GM21717 (cell line): ENCODE results near the gene CRMP1.
"Not testable (repeated sequence)": the region's sequence is repeated elsewhere in the genome, so short reads cannot be mapped to it uniquely, and the experiment has no call there.

ENCODE experiments used
- ATAC-seq: cut with Tn5 transposase; IDR thresholded peaks from one replicate; pipeline ENCODE4 v1.9.1; 2021; ENCODE audit warnings: mild to moderate bottlenecking, moderate library complexity; ENCODE audit not compliant: unreplicated experiment

Gene CRMP1

GRCh38 chr4:5825321-5826041 lies 67.4 kb downstream of the CRMP1 start:
- ATAC-seq: no peak

GRCh38 chr4:5824635-5825034 lies 68.3 kb downstream of the CRMP1 start:
- ATAC-seq: no peak

GRCh38 chr4:5824227-5824626 lies 68.7 kb downstream of the CRMP1 start:
- no peak for ATAC-seq

DNA sequence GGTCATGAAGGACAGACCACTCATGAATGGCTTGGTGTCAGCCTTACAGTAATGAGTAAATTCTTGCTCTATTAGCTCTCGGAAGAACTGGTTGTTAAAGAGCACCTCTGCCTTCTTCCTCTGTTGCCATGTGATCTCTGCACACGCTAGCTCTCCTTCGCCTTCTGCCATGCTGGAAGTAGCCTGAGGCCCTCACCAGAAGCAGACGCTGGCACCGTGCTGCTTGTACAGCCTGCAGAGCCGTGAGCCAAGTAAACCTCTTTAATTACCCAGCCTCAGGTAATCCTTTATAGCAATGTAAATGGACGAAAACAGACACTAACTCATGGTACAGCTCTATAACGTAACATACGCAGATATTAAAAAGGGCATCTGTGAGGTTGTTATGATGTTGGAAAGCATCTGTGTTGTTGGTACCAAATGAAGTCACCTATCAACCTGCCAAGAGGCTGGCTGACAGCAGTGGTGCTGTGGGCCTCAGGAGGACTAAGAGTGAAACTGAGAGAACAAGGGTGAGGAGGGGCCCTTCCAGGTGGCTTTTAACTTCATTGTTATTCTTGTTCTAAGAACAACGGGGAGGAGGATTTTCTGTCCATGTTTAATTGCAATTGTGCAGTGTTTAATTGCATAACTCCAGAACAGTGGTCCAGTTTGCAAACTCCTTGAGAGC lies 69.2 kb downstream of the CRMP1 start:
- no peak for ATAC-seq

- no peak for ATAC-seq
Observed at GRCh38 chr4:5822619-5823018, 70.3 kb downstream of the CRMP1 start.

DNA sequence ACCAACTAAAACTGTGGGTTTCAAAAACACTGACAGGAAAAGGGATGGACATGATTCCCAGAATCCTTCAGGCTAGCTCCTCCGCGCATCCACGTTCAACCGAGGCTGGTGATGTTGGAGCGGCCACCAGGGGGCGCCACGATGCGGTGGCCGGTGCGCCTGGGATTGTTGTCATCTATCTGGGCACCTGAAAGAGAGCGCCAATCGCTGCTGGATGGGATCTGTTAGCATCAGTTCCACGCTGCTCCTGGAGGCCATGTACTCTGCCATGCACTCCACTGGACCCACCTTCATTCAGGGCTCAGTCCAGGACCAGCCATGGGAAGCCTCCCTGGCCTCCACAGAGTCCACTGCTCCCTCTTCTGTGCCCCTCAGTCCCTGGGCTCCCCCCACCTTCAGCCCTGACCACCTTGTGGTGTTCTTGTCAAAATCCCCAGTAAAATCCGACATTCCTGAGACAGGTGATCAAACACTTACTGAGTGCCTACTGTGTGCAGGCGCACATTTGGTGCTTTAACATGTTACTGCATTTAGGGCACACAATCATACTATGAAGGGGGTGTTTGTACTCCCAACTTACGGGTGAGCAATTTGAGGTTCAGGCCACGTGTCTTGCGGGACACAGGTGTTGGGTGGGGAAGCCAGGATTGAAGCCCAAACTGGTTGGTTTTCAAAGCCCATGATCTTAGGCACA lies 71.1 kb downstream of the CRMP1 start:
- no peak for ATAC-seq

DNA sequence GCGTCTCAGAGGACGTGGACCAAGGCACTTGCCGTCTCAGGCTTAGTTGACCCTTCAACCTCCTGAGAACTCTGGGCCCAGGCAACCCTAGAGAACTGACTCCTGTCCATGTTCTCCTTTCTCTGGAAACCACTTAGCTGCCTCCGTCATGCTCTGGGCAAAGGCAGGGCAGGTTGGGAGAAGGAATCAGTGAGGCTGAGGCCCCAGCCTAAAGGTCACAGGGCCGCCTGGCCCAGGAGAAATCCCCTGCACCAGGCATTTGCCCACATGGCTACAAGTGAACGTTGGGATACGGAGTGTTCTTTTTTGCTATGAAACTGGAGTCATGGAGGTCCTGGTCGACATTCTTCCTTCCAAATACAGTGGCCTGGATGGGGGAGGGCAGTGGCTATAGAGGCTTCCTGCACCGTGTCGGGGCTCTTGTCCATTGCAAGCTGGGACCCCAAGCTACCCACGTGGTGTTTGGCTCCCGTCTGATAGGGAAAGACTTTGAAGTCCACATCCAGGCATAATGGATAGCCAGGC lies 76.0 kb downstream of the CRMP1 start:
- no peak for ATAC-seq

DNA sequence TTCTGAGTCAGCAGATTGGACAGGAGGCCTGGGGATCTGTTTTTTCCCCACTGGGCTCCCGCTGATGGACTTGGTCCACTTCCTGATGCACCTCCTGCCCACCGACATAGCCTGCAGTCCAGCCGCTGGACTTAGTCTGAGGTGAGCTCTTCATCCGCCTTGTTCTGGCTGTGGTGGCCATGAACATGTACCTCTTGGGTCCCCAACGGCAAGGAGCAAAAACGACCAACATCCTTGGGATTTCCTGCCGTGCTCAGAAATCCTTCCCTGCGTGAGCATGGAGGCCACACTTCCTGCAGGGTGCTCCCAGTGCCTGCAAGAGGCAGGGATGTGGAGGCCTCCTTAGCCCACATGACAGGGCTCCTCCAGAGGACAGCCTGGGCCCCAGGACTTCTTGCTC lies 76.8 kb downstream of the CRMP1 start:
- no peak for ATAC-seq

GRCh38 chr4:5815641-5816040 lies 77.2 kb downstream of the CRMP1 start:
- ATAC-seq: no peak

DNA sequence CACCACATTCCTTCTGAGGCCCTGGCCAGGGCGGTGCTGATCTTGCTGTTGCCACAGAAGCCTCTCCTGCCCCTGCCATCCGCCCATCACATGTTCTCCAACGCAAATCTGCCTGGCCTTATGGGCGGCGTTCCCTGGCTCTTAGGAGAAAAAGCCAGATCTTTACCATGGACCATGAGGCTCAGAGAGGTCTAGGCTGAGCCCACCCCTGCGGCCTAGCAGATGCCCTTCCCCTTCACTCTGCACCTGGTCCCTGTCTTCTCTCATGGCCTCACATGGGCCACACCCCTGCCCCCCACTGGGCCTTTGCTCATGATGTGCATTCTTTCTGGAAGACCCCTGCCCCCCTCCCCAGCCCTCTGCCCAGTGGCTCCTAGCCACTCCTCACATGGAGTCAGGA lies 78.5 kb downstream of the CRMP1 start:
- no peak for ATAC-seq

- no peak for ATAC-seq
Observed at GRCh38 chr4:5813882-5814255, 79.0 kb downstream of the CRMP1 start.

- no peak for ATAC-seq
Observed at GRCh38 chr4:5812506-5813229, 80.2 kb downstream of the CRMP1 start.

DNA sequence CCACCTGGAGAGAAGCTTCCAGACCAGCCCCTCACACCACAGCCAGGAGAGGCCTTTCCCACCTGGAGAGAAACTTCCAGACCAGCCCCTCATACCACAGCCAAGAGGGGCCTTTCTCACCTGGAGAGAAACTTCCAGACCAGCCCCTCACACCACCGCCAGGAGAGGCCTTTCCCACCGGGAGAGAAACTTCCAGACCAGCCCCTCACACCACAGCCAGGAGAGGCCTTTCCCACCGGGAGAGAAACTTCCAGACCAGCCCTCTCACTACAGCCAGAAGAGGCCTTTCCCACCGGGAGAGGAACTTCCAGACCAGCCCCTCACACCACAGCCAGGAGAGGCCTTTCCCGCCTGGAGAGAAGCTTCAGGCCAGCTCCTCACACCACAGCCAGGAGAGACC lies 80.8 kb downstream of the CRMP1 start:
- ATAC-seq: not testable (repeated sequence)

DNA sequence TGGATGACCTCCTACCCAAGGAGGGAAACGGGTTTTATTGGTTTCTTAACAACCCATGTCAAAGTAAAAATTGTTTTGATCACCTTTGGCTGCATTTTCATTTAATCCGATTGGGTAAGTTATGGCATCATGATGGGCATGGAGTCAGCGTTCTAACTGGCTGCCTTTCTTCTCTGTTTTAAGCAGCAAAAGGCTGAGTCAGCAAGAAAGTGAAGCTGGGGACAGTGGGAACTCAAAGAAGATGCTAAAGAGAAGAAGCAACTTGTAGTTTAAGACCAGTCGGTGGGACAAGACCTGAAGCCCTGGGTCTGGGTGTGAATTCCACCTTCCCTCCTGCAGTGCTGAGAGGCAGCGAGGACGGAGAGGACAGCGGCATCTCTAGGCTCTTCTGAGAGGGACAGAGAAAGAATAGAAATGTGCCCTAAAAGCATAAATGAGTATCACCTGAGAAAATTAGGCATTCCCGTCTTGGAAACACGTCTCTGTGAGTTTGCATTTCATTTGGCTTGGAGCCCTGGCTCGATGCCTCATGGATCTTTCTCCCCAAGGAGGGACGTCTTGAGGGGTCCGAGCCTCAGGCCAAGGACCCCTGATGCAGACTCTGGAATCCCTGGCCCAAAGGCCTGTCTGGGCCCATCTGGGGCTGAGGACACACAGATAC lies 82.0 kb downstream of the CRMP1 start:
- no peak for ATAC-seq

GRCh38 chr4:5810151-5810550 lies 82.7 kb downstream of the CRMP1 start:
- no peak for ATAC-seq

GRCh38 chr4:5809216-5809776 lies 83.6 kb downstream of the CRMP1 start:
- no peak for ATAC-seq

DNA sequence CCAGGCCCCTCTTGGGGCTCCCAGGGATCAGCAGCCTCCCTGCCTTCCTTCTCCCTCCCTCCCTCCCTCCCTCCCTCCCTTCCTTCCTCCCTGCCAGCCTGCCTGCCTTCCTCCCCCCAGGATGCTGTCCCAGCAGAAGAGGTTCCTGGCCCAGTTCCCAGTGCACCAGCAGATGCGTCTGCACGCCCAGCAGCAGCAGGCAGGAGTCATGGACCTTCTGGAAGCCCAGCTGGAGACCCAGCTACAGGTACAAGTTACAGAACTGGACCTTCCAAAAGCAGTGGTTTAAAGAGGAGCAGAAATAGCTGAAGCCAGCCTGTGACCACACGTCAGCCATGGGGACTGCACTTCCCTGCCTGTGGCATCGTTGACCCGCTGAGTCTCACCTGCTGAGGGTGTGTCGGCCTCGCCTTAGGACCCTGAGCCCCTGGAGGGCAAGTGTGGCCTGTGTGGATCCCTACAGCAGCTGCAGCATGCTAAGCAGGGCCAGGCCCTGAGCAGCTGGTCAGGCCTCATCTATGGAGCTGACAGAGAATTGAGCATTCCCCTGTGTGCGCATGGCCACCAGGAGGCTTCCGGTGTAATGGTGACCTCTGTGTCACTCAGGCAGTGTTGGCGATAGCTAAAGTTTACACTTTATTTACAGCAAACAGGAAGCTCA lies 84.7 kb downstream of the CRMP1 start:
- no peak for ATAC-seq

GRCh38 chr4:5805270-5805669 lies 87.6 kb downstream of the CRMP1 start:
- ATAC-seq: no peak

DNA sequence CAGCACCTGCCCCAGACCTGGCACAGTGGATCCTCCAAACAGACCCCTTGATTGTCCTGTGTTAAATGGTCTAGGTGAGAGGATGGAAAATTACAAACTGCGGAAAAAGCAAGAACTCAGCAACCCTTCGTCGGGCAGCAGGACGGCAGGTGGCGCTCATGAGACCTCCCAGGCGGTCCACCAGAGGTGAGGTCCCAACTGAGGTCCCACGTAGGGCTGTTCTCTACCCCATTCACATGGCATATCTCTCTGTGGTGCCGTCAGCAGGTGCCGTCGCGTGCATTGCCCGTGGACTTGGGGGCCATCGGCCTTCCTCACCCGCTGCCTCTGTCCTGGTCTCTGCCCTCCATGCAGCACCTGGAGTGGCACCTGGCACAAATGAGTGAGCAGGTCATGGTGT lies 88.2 kb downstream of the CRMP1 start:
- ATAC-seq: no peak

GRCh38 chr4:5802565-5802964 lies 90.3 kb downstream of the CRMP1 start:
- ATAC-seq: no peak
